ENCODE results near the gene SYT7.

The SYT7 gene

DNA sequence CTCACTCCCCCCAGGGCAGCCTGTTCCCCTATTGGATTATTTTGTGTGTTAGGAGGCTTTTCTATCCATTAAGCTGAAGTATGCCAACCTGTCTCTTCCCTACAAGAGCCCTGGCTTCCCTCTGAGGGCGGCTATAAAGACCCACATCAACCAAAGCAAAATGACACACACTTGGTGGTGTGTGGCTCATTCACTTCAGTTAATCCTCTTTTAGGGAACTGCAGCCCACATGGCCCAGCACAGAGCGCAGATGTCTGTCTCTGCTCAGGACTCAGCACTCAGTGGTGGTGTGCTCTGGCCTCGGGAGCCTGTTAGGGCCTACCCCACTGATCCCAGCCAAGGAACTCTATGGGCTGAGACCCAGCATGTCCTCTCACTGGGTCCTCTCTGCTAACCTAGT lies 104.5 kb downstream of the SYT7 start:
- no peak for DNase-seq (ENCODE audit: low read depth)

DNA sequence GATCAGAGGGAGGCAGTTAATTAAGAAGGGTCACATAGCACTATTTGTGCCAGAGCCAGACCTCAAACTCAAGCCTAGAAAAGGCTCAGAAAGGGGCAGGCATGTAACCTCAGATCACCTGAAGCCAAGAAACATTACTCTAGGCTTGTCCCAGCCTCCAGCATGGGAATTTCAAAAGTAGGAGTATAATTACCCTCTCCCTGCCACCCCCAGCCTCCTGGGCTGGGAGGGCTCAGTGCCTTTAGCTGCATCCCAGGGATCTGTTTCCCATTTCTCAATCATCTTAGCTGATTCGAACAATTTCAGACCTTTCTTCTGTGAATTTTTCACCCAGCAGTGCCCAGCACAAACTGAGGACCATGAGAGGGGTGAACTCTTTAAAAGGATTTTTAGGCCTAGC lies 105.4 kb downstream of the SYT7 start:
- no peak for DNase-seq (ENCODE audit: low read depth)

DNA sequence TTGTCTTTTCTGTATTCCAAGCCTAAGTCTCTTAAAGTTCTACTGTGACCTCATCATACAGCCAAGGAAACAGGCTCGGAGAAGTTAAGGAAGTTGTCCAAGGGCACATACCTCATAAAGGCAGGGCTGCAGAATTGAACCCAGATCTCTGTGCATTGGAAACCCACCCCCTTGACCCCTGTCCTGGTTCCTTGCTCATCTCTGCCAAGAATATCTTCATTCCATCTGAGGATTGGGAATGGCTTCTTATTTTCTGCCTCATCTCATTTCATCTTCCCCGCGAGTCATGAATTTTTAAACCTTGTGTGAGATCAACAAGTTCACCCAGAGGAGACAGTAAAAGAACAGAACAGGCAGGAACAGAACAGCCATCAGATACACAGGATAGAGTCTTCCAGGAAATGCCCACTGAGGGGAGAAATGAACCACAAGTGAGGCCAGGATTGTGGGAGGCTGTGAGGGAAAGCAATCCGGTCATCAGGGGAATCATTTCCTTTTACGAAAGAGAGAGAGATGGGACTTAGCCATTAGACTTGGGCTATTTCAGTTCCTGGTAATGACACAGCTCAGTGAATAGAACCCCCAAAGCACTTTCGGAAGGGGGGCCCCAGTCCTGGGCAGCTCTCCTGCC lies 106.7 kb downstream of the SYT7 start:
- DNase-seq (ENCODE audit: low read depth) = no peak

DNA sequence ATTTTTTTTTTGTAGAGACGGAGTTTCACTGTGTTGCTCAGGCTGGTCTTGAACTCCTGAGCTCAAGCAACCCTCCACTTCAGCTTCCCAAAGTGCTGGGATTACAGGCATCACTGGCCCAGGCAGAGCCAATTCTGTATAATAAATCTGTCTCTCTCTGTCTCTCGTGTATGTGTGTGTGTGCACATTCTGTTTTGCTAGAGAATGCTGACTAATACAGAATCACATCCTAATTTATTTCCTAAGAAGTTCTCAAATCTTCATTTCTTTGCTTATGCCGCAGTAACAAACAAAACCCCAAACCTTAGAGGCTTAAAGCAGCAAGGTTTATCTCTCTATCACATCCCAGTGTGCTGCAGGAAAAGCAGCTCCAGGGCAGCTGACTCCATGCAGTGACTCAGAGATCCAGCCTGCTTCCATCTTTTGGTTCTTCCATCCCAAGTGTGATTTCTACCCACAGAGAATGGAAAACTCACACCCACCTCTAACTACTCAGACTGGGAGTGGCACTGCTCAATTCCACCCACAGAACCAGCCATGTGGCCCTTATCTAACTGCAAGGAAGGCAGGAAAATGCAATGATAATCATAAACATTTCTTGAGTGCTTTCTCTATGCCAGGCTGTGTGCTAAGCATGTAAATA lies 107.4 kb downstream of the SYT7 start:
- DNase-seq (ENCODE audit: low read depth) = peak; percentile 59

DNA sequence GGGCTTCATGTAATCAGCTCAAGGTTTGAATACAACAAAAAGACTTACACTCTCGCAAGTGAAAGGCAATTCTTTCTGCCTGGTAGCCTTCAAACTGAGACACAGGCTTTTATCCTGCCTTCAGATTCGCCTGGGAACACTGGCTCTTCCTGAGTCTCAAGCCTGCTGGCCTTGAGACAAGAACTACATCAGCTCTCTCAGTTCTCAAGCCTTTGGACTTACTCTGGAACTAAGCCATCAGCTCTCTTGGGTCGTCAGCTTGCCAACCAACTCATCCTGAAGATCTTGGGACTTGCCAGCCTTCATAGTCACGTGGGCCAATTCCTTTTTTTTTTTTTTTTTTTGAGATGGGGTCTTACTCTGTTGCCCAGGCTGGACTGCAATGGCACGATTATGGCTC lies 108.0 kb downstream of the SYT7 start:
- DNase-seq (ENCODE audit: low read depth) = no peak

DNA sequence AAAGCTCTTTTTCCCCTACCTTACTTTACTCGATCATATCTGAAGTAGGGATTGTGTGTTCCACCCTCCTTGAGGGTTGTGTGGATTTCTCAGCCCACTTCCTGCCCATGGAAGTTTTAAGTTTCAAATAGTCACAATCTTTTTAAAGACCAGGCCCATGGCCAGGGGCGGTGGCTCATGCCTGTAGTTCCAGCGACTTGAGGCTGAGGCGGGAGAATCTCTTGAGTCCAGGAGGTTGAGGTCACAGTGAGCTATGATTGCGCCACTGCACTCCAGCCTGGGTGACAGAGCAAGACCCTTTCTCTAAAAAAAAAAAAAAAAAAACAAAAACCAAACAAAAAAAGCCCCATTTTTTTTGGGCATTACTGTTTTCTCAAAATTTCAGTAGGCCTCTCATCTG lies 108.6 kb downstream of the SYT7 start:
- no peak for DNase-seq (ENCODE audit: low read depth)

DNA sequence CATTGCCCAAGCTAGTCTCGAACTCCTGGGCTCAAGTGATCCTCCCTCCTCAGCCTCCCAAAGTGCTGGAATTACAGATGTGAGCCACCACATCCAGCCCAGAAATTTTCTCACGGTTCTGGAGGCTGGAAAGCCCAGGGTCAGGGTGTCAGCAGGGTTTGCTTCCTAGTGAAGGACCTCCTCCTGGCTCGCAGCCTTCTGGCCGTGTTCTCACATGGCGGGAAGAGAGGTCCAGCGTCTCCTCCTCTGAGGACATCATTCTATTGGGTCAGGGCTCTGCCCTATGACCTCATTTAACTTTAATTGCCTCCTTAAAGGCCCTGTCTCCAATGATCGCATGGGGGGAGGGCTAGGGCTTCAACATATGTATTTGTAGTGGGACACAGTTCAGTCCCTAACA lies 112.9 kb downstream of the SYT7 start:
- DNase-seq (ENCODE audit: low read depth) = no peak

DNA sequence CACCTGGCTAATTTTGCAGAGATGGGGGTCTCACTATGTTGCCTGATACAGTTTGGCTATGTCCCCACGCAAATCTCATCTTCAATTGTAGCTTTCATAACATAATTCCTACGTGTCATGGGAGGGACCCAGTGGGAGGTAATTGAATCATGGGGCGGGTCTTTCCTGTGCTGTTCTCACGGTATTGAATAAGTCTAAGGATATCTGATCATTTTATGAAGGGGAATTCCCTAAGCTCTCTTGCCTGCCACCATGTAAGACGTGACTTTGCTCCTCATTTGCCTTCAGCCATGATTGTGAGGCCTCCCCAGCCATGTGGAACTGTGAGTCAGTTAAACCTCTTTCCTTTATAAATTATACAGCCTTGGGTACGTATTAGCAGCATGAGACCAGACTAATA lies 113.3 kb downstream of the SYT7 start:
- DNase-seq (ENCODE audit: low read depth) = peak; percentile 20

Data from ELR (cell line).